ENCODE results near the gene OLAH. TPM values are rescaled to one million over a fixed set of nuclear protein-coding genes. Genes with fewer than 3 reads are reported as not detected.
"Not testable (repeated sequence)": the region's sequence is repeated elsewhere in the genome, so short reads cannot be mapped to it uniquely, and the experiment has no call there.

OLAH gene
- total and polyA plus RNA-seq, 4 donors: 0.25 to 0.42 TPM; not detected in 2

- no peak for TF ChIP-seq RXRA (IDR thresholded peaks at IDR 0.05)
- TF ChIP-seq ATF3 (IDR thresholded peaks at IDR 0.05): no peak
- TF ChIP-seq, protein P1, sequence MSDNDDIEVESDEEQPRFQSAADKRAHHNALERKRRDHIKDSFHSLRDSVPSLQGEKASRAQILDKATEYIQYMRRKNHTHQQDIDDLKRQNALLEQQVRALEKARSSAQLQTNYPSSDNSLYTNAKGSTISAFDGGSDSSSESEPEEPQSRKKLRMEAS (IDR thresholded peaks at IDR 0.05): no peak
- TF ChIP-seq, protein P2, sequence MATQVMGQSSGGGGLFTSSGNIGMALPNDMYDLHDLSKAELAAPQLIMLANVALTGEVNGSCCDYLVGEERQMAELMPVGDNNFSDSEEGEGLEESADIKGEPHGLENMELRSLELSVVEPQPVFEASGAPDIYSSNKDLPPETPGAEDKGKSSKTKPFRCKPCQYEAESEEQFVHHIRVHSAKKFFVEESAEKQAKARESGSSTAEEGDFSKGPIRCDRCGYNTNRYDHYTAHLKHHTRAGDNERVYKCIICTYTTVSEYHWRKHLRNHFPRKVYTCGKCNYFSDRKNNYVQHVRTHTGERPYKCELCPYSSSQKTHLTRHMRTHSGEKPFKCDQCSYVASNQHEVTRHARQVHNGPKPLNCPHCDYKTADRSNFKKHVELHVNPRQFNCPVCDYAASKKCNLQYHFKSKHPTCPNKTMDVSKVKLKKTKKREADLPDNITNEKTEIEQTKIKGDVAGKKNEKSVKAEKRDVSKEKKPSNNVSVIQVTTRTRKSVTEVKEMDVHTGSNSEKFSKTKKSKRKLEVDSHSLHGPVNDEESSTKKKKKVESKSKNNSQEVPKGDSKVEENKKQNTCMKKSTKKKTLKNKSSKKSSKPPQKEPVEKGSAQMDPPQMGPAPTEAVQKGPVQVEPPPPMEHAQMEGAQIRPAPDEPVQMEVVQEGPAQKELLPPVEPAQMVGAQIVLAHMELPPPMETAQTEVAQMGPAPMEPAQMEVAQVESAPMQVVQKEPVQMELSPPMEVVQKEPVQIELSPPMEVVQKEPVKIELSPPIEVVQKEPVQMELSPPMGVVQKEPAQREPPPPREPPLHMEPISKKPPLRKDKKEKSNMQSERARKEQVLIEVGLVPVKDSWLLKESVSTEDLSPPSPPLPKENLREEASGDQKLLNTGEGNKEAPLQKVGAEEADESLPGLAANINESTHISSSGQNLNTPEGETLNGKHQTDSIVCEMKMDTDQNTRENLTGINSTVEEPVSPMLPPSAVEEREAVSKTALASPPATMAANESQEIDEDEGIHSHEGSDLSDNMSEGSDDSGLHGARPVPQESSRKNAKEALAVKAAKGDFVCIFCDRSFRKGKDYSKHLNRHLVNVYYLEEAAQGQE (IDR thresholded peaks at IDR 0.05): no peak
- TF ChIP-seq SP1 (IDR thresholded peaks at IDR 0.05): no peak
- TF ChIP-seq, protein P3, sequence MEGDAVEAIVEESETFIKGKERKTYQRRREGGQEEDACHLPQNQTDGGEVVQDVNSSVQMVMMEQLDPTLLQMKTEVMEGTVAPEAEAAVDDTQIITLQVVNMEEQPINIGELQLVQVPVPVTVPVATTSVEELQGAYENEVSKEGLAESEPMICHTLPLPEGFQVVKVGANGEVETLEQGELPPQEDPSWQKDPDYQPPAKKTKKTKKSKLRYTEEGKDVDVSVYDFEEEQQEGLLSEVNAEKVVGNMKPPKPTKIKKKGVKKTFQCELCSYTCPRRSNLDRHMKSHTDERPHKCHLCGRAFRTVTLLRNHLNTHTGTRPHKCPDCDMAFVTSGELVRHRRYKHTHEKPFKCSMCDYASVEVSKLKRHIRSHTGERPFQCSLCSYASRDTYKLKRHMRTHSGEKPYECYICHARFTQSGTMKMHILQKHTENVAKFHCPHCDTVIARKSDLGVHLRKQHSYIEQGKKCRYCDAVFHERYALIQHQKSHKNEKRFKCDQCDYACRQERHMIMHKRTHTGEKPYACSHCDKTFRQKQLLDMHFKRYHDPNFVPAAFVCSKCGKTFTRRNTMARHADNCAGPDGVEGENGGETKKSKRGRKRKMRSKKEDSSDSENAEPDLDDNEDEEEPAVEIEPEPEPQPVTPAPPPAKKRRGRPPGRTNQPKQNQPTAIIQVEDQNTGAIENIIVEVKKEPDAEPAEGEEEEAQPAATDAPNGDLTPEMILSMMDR (IDR thresholded peaks at IDR 0.05; ENCODE audit: low read depth, low read length, missing input control): no peak
- no peak for TF ChIP-seq FOXA1 (IDR thresholded peaks at IDR 0.05)
- TF ChIP-seq GABPA (IDR thresholded peaks at IDR 0.05 in 1 of 2, conservative IDR thresholded peaks at IDR 0.05 in 1 of 2): no peak
- no peak for TF ChIP-seq YY1 (IDR thresholded peaks at IDR 0.05)
- TF ChIP-seq TAF1 (conservative IDR thresholded peaks at IDR 0.05): no peak
- no peak for TF ChIP-seq JUND (IDR thresholded peaks at IDR 0.05)
- no peak overlapping the region for H3K9ac ChIP-seq (ENCODE audit: low read depth in 1 of 2, low read length in 2 of 2)
- no peak overlapping the region for H3K27ac ChIP-seq (ENCODE audit: low read depth in 1 of 2, low read length in 2 of 2)
- H3K36me3 ChIP-seq (ENCODE audit: control insufficient read depth in 4 of 4, insufficient read depth in 3 of 4, low read depth in 1 of 4, low read length in 3 of 4): no peaks in the 10 kb centered on the region
- WGBS: 77% methylated on average over 7 of the region's 7 CpGs
- no peak for DNase-seq (ENCODE audit: low spot score)
- no peaks in the 10 kb centered on the region for H3K4me1 ChIP-seq (ENCODE audit: control insufficient read depth in 4 of 4, insufficient read depth in 4 of 4, low read length in 3 of 4)
- H3K27me3 ChIP-seq (ENCODE audit: control insufficient read depth in 4 of 4, insufficient read depth in 4 of 4, low read length in 3 of 4): no peaks in the 10 kb centered on the region
- H3K4me3 ChIP-seq (ENCODE audit: low read depth in 1 of 3, low read length in 3 of 3): no peak overlapping the region
- H3K9me3 ChIP-seq (ENCODE audit: control insufficient read depth in 4 of 4, low read length in 3 of 4): no peaks in the 10 kb centered on the region
Measured at GRCh38 chr10:15015451-15015850, 28.3 kb upstream of the OLAH start.

DNA sequence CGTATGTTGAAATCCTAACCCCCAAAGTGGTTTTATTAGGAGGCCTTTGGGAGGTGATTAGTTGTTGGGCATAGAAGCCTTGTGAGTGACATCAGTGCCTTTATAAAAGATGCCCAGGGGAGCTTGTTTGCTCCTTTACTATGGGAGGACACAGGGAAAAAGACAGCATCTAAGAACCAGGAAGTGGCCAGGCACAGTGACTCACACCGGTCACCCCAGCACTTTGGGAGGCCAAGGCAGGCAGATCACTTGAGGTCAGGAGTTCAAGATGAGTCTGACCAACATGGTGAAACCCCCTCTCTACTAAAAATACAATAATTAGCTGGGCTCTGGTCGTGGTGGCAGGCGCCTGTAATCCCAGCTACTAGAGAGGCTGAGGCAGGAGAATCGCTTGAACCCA is 22.8 kb upstream of the OLAH start:
- not testable (repeated sequence) for H3K4me3 ChIP-seq (ENCODE audit: low read depth in 1 of 3, low read length in 3 of 3); H3K9ac ChIP-seq (ENCODE audit: low read depth in 1 of 2, low read length in 2 of 2); H3K27me3 ChIP-seq (ENCODE audit: control insufficient read depth in 4 of 4, insufficient read depth in 4 of 4, low read length in 3 of 4); H3K36me3 ChIP-seq (ENCODE audit: control insufficient read depth in 4 of 4, insufficient read depth in 3 of 4, low read depth in 1 of 4, low read length in 3 of 4); H3K4me1 ChIP-seq (ENCODE audit: control insufficient read depth in 4 of 4, insufficient read depth in 4 of 4, low read length in 3 of 4); H3K9me3 ChIP-seq (ENCODE audit: control insufficient read depth in 4 of 4, low read length in 3 of 4); DNase-seq (ENCODE audit: low spot score); H3K27ac ChIP-seq (ENCODE audit: low read depth in 1 of 2, low read length in 2 of 2)
- WGBS: 73% methylated on average over 4 of the region's 5 CpGs

GRCh38 chr10:15023079-15023478 is 20.7 kb upstream of the OLAH start:
- H3K4me3 ChIP-seq (ENCODE audit: low read depth in 1 of 3, low read length in 3 of 3); H3K4me1 ChIP-seq (ENCODE audit: control insufficient read depth in 4 of 4, insufficient read depth in 4 of 4, low read length in 3 of 4); H3K9ac ChIP-seq (ENCODE audit: low read depth in 1 of 2, low read length in 2 of 2); H3K36me3 ChIP-seq (ENCODE audit: control insufficient read depth in 4 of 4, insufficient read depth in 3 of 4, low read depth in 1 of 4, low read length in 3 of 4); H3K27me3 ChIP-seq (ENCODE audit: control insufficient read depth in 4 of 4, insufficient read depth in 4 of 4, low read length in 3 of 4); H3K27ac ChIP-seq (ENCODE audit: low read depth in 1 of 2, low read length in 2 of 2); DNase-seq (ENCODE audit: low spot score); H3K9me3 ChIP-seq (ENCODE audit: control insufficient read depth in 4 of 4, low read length in 3 of 4): not testable (repeated sequence)
- WGBS: 87% methylated on average over 6 of the region's 6 CpGs

DNA sequence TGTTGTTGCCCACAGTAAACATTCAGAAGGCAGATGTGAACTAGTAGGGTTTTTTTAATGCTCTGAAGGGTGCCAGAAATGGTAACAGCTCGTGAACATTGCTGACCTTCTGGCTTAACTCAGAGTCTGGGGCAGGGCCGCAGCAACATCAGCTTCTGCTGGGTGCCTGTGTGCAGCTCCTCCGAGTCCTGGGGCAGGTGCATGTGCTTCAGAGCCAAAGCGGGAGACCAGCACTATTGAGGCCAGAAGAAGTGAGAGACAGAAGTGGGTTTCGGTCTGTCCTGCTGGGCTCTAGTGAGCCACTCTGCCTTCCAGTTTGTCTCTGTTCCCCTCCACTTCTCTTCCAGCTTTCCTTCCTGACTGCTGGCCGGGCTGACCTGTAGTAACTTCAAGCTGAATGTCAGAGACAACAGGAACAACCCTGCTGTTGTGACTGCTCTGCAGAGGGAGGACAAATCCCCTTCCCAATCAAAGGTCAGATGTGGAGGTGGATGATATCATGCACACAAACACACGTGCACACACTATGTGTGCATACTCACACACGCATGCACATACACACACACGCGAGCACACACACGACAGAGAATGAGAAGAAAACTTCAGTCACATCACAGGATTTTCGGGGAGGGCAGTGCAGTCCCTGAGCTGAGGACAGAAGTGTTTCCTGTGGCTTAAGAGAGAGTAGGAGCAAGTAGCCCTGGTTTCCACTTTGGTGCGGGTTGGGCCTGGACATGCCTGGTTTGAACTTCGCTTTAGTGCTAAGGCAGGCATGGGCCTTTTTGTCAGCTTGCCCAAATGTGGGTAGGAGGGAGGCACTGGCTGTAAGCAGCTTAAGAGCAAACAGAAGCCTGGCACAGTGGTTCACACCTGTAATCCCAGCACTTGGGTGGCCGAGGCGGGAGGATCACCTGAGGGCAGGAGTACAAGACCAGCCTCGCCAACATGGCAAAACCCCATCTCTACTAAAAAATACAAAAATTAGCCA is 19.4 kb upstream of the OLAH start:
- not testable (repeated sequence) for H3K36me3 ChIP-seq (ENCODE audit: control insufficient read depth in 4 of 4, insufficient read depth in 3 of 4, low read depth in 1 of 4, low read length in 3 of 4); H3K9me3 ChIP-seq (ENCODE audit: control insufficient read depth in 4 of 4, low read length in 3 of 4); H3K4me3 ChIP-seq (ENCODE audit: low read depth in 1 of 3, low read length in 3 of 3); H3K9ac ChIP-seq (ENCODE audit: low read depth in 1 of 2, low read length in 2 of 2); H3K4me1 ChIP-seq (ENCODE audit: control insufficient read depth in 4 of 4, insufficient read depth in 4 of 4, low read length in 3 of 4); DNase-seq (ENCODE audit: low spot score); H3K27ac ChIP-seq (ENCODE audit: low read depth in 1 of 2, low read length in 2 of 2); H3K27me3 ChIP-seq (ENCODE audit: control insufficient read depth in 4 of 4, insufficient read depth in 4 of 4, low read length in 3 of 4)
- WGBS: 89% methylated on average over 17 of the region's 17 CpGs

DNA sequence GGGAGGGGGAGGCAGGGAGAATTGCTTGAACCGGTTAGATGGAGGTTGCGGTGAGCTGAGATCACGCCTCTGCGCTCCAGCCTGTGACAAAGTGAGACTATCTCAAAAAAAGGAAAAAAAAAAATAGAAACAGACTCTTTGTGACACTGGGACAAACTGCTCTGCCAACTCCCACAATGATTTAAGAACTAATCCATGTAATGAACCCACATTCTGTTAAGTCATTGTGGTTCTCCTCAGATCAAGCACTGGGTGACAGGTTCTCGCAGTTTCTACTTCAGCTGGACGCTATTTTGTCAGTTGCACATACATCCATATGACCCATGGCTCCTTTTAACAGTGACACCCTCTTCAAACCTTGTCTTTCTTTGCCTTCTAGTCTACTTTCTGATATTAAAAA is 18.7 kb upstream of the OLAH start:
- not testable (repeated sequence) for H3K27me3 ChIP-seq (ENCODE audit: control insufficient read depth in 4 of 4, insufficient read depth in 4 of 4, low read length in 3 of 4); H3K4me1 ChIP-seq (ENCODE audit: control insufficient read depth in 4 of 4, insufficient read depth in 4 of 4, low read length in 3 of 4); H3K4me3 ChIP-seq (ENCODE audit: low read depth in 1 of 3, low read length in 3 of 3); DNase-seq (ENCODE audit: low spot score); H3K9ac ChIP-seq (ENCODE audit: low read depth in 1 of 2, low read length in 2 of 2); H3K9me3 ChIP-seq (ENCODE audit: control insufficient read depth in 4 of 4, low read length in 3 of 4); H3K36me3 ChIP-seq (ENCODE audit: control insufficient read depth in 4 of 4, insufficient read depth in 3 of 4, low read depth in 1 of 4, low read length in 3 of 4); H3K27ac ChIP-seq (ENCODE audit: low read depth in 1 of 2, low read length in 2 of 2)
- WGBS: 89% methylated on average over 6 of the region's 6 CpGs
